Measurements from ENCODE around the gene SGCE.

Gene SGCE

DNA sequence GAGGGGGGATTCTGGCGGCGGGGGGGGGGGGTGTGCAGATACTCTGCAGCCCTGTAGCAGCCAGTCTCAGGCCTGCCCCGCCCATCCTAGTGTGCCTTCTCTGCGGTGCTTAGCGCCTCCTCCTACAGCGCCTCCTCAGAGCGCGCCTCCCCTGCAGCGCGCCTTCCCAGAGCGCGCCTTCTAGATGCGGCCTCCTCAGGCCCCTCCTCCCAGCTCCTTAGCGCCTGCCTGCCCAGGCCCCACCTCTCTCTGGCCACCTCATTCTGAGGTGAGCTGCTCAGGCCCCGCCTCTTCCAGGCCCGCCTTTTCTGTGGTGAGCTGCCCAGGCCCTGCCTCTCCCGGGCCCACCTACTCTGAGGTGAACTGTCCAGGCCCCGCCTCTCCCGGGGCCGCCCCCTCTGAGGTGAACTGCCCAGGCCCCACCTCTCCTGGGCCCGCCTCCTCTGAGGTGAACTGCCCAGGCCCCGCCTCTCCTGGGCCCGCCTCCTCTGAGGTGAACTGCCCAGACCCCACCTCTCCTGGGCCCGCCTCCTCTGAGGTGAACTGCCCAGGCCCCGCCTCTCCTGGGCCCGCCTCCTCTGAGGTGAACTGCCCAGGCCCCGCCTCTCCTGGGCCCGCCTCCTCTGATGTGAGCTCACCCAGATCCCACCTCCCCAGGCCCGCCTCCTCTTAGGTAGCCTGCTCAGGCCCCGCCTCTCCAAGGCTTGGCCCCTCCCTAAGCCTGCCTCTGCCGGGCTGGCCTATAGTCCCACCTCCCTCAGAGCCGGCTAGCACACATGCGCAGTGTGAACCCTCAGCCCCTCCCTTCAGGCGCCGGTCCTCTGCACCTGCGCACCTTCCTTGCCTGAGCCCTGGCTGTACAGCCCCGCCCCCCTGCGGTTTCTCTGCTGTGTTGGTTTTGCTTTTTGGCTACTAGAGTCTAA lies 2.1 kb upstream of the SGCE start:
- peak; percentile 89 to 98 (median 94) for DNase-seq

DNA sequence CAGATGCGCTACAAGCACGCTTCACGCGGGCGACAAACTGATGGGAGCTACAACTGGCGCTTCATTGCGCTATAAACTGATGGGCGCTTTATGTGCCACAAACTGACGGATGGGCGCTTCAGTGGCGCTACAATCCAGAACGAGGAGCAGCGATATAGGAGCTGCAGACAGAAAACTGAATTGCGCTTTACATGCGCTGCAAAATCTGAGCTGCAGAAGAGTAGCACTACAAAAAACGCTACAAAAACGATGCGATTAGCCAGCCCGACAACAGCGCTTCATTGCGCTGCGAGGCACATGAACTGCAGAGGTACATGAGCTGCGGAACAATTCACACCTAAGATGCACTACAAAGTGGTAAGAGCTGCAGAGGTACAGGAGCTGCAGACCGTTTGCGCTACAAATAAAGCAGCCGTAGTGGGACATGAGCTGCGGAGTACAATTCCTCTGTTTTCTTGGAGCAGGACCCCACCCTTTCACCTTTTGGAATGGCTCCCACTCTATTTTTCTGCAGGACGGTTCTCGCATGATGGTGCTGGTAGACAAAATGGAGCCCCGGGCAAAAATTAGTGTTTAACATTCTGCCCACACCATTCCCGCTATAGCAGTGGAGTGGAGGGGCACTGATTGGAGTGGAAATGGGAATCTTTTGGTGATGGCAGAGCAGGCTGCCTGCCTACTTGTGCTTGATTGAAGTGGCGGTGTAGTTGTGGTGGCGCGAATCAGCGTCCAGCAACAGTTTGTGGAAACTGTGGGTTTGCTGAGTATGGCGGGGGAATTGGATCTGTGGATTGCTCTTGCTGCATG lies 1.2 kb upstream of the SGCE start:
- DNase-seq: no peak

DNA sequence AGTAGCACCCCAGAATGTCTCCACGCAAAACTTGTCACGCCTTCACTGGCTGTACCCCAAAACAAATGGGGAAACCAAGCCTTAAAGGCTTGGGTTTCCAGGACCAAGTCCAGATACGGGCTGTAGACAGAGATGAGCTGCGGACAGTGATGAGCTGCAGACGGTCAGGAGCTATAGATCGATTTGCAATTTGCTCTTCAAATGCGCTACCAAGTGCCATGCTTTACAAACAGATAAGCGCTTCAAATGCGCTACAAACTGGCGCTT lies 658 bp upstream of the SGCE start:
- no peak for DNase-seq

DNA sequence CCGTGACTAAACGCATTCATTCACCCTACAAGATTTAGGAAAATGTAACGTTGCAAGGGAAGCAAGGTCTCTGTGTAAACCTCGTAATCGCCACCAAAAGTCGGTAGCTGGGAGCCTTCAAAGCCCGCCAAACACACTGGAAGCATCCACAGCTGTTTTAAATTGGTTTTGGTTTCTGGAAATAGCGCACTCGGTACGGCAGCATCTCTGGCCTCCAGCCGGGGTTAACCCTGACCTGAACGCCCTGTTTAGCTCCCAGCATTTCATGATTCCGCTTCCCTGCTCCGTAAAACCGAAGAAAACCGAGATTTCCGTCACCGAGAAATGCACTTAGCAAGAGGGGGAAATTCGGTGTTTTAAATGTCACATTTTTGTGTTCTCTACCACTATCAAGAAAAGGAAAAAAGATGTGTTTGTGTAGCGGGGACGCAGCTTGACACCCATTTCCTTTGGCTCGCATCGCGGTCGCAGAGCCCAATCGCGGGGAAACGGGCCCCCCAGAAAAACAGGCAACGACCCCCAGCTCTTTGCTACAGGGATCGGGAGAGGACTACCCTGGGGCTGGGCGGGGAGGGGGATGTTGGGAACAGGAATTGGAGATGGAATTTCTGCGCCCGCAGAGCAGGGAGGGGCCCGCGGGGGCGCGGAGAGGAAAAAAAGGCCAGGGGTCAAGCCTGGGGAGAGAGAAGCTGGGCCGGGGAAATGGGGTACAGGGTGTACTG lies 646 bp downstream of the SGCE start:
- DNase-seq: no peak

DNA sequence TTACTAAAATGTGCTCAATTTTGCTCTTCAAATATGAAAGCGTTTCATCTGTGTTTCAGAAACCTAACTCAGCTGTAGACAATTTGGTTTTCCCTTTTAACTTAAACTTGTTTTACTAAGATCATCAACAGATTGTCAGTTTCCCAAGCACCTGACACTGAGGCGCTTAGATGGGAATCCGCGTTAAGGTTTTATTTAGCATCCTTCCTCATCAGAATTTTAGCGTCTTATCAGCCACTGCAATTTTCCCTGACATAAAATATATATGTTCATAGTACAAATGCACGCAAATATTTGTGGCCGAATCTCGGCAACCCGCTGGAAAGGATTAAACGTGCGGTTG lies 1.2 kb downstream of the SGCE start:
- DNase-seq: no peak

DNA sequence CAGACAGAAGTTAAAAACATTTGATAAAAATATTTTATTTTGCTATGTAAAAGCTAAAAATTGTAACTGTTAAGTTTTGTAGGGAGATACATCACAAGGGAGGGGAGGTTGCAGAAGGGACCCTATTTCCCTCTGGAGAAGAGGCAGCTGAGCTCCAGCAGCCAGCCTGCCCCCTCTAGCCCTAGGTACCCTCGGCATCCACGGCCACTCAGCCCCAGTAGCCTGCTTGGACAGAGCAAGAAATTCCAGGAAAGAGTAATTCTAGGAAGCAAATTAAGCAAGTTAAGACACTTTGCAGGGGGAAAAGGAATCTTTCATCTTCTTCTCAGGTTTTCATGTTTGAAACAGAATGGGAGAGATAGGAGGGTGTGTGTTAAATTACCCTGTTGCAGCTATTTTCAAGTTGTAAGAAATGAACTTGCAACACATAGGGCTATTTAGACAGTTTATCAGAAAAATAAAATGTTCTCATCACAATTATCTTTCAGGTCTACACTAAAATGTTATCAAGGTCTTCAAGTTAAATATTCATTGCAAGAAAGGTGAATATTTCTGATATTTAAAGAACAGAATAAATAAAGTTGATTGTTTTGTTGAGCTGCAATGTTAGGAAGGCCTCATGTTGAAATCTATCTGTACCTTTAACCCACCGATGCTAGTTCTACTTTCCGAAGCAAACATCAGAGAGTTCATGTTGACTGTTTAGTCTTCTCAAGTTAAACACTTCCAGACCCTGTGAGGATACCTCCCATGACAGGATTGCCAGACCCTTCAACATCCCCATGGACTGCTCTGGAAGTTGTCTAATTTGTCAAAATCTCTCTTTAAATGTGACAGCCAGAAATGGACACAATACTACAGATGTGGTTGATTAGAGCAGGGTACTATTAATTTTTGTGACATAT lies 5.5 kb downstream of the SGCE start:
- no peak for DNase-seq

DNA sequence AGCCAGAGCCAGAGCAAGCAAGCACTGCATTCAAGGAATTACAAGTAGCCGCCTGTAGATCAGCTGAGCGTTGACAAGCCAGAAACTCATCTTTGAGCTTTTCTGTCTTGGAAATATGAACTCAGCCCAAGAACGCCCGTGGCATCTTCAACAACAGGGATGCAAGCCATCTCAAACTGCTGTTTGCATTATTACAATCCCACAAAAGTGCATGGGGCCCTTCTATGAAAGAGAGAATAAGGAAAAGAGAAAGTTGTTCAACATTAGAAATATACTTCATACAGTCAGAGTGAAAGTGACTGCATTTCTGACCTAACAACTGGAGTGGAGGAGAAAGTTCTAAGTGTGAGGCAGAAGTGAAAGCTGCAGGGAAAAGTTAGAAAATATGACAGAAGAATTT lies 6.5 kb downstream of the SGCE start:
- no peak for DNase-seq

DNA sequence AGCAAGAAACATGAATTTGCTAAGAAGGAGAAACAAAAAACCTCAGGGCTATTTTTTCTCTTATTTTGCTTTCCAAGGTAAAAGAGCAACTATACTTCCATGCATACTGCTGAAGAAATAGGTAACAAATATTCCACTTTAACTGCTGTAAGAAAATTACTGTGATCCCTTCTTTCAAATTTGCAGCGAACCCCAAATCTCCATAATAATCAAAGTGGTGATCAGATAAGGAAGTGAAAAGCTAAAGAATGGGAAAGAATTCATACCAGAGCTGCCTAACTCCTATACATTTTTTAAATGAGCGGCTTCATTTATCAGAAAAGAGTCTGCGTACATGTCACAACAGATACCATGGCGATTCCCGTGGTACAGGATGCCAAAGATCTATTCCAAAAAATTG lies 7.2 kb downstream of the SGCE start:
- no peak for DNase-seq

DNA sequence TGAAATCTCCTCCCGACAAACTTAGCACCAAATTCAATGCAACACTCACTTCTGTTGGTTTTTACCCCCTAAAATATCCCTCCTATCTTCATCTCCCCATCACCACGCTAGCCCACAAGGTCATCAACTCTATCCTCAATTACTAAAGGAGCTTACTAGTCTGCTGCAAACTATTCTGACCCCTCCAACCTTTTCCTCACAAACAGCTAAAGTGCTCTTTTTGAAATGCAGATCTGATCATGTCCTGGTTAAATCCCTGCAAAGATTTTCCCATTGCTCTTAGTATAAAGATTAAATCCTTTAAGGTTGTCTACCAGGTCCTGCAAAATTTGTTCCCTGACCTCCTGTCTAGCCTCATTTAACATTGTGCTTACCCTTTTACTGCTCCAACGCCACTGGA lies 8.6 kb downstream of the SGCE start:
- DNase-seq: no peak

DNA sequence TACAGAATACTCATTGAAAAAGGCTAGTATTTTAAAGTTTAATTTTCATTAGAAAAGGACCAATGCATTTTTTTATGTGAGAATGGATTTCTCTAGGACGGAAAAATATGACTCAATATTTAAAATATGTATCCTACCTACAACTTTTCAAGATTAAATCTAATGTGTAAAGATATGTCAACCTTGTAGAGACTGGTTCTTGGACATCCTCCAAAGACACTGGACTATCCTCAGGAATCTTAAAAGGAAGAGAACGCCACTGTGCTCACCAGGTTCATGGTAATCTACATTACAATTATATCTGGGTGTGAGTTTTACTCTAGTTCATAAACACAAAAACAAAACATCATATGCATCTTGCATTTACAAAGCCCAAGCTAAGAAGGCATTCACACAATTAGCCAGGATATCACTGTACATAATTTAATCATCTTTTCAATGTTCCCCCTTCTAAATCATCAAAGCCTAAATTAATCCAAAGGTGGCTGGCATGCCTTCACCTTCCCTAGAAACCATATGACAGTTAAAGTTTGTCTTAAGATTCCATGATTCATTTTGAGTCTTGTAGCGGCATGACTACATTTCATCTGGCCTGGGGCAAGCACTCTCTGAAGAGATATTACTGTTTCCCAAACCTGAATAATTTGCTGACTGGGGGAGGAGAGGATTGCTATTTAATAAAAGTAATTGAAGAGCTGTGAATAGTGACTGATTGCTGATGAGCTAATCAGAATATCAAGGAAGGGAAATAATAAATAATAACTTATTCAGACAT lies 12.0 kb downstream of the SGCE start:
- DNase-seq: no peak

DNA sequence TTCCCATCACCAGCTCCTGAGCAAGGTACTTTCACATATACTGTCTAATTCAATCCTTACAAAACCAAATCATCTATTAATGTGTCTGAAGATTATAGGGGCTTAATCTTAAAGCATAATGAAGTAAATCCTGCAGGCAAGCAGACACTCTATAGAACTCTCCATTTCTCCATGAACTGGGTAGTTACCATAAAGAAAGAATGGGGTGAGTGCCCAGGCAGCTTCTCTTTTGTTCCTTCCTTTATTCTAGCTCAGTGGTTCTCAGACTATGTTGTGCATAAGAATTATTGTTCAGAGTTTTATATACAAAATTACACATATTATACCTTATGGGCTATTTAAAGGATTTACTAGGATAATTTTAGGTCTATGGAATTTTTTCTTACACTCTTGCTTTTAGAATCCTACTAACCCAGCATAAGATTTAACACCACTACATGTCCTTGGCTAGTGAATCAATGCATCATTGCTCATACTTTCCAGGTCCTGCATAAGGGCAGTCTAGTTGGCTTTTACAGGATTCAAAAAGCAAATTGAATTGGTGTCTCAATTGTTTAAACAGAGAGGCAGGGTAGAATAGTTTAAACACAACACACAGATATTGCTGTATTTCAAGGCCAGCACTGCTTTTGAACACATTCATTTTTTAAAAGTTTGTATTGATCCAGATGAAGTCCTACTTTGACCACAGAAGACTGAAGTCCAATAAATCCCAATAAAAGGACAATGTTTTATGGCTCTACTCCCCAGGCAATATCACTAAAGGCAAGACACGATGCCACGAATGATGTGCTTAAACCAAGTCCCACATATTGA lies 12.9 kb downstream of the SGCE start:
- DNase-seq: no peak

DNA sequence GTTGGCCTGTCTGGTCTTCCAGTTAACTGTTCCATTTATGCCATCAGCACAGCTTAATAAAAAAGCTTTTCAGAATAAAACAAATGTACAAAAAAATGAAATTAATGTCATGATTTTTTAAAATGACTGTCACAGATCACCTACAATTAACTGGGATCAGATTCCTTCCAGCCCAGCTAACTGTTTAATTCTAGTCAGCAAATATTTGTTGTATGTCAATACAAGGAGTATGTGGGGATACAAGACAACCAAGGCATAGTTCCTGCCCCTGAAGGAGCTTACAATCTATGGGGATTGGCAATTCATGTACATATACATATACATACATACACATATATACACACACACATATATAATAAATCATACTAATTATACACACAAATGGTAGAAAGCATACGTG lies 16.5 kb downstream of the SGCE start:
- no peak for DNase-seq

DNA sequence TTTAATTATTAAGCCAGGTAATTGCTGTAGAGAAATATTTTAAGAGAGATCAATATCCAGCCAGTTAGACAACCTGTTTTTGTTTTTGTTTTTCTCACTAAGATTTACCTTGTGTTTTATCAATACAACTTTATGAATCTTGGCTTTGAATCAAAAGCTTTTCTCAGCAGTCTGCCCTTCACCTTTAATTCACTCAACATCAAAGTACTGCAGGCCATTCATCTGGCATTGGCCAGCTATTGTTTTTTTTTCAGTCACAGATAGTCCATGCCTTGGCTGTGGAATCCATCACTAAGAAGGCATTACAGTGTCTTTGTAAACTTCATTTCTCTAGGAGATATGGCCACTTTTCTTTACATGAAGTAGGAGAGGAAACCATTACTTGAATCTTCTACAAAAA lies 20.2 kb downstream of the SGCE start:
- DNase-seq: no peak

DNA sequence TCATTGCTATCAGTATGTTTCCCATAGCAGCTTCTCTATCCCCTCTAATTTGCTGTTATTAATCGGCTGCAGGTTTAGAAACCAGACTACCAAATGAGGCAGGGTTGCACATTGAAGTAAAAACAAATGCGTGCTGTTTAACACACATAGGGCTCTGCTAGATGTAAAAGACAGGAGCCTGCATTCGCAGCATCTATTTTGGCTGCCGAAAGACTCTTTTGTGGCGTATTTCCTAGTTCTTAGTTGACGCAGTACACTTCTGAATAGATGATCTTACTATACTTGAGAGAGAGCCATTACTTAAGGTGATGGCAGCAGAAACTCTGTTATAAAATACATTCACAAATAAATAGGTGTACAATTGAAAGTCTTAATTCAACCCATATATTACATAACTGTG lies 21.4 kb downstream of the SGCE start:
- DNase-seq: no peak

DNA sequence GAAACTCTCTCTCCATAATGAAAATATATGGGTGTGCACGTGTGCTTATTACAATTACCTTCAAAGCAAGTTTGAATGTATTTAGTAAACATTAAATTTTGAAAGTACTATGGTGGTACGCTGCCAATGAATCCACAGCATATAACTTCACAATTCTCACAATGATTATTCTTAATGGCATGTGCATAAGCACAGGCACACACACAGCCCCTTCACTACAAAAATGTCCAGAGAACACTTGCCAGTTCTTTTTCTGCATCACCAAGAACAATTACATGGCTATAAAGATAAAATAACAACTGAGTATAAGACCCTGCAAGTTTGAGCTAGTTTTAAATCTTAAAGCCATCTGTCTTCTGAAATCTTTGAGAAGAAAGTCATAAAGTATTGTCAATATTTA lies 22.2 kb downstream of the SGCE start:
- DNase-seq: no peak

DNA sequence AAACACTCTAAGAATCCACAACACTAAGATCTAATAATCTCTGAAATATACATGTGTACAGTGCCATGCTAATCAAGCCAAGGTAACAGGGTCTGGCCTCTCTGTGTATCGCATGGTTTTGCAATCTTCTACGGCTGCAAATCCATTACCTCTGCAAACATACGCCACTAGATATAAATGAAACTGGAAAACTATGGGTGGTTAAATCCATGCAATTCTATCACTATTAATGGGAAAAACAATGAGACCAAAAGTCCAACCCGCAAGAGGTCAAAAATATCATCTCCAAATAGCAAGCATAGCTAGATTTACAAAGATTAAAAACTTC lies 23.0 kb downstream of the SGCE start:
- no peak for DNase-seq

DNA sequence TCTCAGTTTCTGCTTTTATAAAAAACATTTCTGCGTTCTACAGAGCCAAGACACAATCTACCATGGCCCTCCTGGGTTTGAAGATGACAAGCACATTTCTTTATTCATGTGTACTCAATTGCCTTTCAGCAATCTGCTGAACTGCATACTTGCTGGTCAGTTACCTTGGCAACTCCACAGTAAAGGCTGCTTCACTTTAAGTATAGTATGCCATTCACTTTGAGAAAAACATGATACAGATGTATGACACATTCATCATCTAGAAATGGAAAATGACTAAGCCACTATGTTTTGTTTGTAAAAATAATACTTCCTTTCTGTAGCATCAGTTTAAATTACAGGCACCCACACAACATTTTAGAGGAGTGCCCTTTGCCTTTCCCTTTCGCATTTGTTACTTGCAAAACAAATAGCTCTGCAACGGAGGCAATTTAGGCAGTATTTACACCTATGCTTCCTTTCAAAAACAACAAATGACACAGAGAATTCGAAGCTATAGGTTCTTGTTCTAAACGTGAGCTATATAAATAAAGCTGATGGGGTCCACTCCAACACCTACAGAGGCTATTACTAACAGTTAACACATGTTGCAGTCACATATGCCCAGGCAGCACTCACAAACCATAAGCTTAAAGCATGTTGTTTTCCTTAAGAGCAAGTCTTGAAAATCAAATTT lies 23.5 kb downstream of the SGCE start:
- DNase-seq: no peak

DNA sequence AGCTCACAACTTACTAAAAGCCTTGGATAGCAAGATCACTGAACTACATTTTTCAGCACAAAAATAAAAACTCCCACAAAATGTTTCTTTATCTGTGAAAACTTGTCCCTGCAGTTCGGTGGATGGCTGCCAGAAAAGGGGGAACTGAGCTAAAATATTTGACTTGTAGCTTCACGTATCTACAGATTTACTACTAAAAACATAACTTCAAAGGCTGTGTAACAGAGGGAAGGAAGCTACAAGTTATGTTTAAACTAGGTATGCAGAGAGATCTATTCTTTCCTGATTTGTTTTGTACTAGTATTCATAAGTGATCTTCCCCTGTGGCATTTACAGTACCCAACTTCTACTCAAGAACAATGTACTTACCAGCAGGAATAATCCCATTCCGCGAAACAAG lies 25.1 kb downstream of the SGCE start:
- no peak for DNase-seq

DNA sequence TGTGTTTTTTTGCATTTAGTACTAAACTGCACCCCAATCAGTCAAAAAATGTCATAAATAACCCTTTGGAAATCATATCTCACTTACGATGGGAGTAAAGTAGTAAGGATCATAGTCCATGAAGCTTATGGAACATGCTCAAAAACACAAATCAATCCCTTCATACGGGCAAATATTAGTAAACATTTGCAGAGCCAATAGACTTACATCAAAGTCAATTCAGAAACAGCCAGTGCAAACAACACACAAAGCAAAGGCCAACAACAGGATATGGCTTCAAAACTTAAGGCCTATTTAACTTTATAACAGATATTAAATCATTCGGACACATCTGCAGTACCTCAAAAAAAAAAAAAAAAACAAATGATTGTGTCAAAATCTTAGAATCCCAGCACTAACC lies 32.1 kb downstream of the SGCE start:
- no peak for DNase-seq

DNA sequence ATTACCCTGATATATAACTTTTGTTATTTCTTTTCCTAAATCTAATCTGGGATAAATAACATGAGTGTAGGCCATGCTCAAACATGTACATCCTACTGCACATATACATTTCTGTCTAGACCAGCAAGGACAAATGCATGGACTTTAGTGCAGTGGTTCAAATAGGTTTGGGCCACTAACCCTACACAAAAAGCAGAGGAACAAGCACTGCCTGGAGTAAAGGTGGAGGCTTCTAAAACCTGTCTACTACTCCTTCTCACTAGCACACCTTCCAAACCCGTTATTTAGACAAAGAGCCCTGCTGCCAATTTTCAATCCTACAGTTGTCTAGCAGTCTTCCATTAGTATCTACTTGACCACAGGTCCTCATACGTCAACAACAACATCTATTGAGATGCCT lies 34.8 kb downstream of the SGCE start:
- no peak for DNase-seq

DNA sequence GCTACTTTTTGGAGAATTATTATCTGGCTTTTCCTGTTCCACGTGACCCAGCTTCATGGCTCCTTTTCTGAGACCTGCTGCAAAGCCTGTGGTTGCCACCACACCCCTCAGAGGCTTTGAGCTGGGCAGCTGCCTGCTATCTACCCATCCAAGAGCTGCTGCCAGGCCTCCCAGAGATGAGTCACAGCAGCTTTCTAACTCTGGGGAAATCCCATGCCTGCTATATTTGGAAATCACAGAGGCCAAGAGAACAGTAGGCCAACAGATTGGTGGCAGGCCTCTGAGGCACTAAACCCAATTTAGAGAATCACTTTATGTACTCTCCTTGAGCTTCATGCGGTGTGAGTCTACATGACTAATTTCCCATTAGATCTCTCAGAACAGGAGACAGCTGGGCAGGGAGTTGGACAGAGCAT lies 35.2 kb downstream of the SGCE start:
- no peak for DNase-seq
